Dermis microvascular lymphatic vessel endothelial cell (primary cell): ENCODE data around the gene AMOTL1. TPM values are rescaled to one million over a fixed set of nuclear protein-coding genes. Genes with fewer than 3 reads are reported as not detected.

Source experiments
- DNase-seq, 2 donors: peaks; one replicate each; pipeline versions ENCODE4 v3.0.0 to v3.0.0-alpha.2; 2010; ENCODE audit warnings: low read depth in 2 of 2
- total RNA-seq: library from RNA; depleted of rRNA; stranded (reverse); fragments of >200 nt; gene quantifications from 2 replicates; pipeline ENCODE4 v1.2.1, GENCODE V29; 2014

The AMOTL1 gene
- total RNA-seq, 1 donor from 2014 or later = 39.8 TPM

GRCh38 chr11:94854770-94855633, 86.8 kb downstream of the AMOTL1 start:
- DNase-seq = no peak

- no peak for DNase-seq
Measured at GRCh38 chr11:94855666-94856065, 87.5 kb downstream of the AMOTL1 start.

- DNase-seq = no peak
Measured at GRCh38 chr11:94856443-94856842, 88.3 kb downstream of the AMOTL1 start.

GRCh38 chr11:94857337-94857736, 89.2 kb downstream of the AMOTL1 start:
- DNase-seq = no peak

- DNase-seq = no peak
Measured at GRCh38 chr11:94858012-94858705, 90.0 kb downstream of the AMOTL1 start.

GRCh38 chr11:94860333-94860732, 92.2 kb downstream of the AMOTL1 start:
- no peak for DNase-seq

GRCh38 chr11:94861306-94861845, 93.2 kb downstream of the AMOTL1 start:
- peak in 1 of 2 donors; percentile 72 for DNase-seq

GRCh38 chr11:94862926-94863880, 95.0 kb downstream of the AMOTL1 start:
- no peak for DNase-seq

- no peak for DNase-seq
Measured at GRCh38 chr11:94864506-94865045, 96.4 kb downstream of the AMOTL1 start.

GRCh38 chr11:94866231-94866822, 98.2 kb downstream of the AMOTL1 start:
- DNase-seq = no peak

- DNase-seq = no peak
Measured at GRCh38 chr11:94866936-94867795, 99.0 kb downstream of the AMOTL1 start.

GRCh38 chr11:94868468-94868867, 100.3 kb downstream of the AMOTL1 start:
- DNase-seq = no peak

GRCh38 chr11:94869186-94869585, 101.0 kb downstream of the AMOTL1 start:
- no peak for DNase-seq

- no peak for DNase-seq
Measured at GRCh38 chr11:94870422-94870821, 102.3 kb downstream of the AMOTL1 start.

GRCh38 chr11:94871491-94872185, 103.5 kb downstream of the AMOTL1 start:
- no peak for DNase-seq

- DNase-seq = no peak
Measured at GRCh38 chr11:94873916-94874540, 105.9 kb downstream of the AMOTL1 start.

- DNase-seq = no peak
Measured at GRCh38 chr11:94876222-94876621, 108.1 kb downstream of the AMOTL1 start.

- peak; percentile 36 to 92 for DNase-seq
Measured at GRCh38 chr11:94876645-94877442, 108.7 kb downstream of the AMOTL1 start.
